Measurements from ENCODE around the gene ANXA5.

Gene ANXA5

GRCh38 chr4:121712001-121712651 is 15.3 kb upstream of the ANXA5 start:
- no peak for DNase-seq (ENCODE audit: low read depth)
- TF ChIP-seq CTCF (IDR thresholded peaks at IDR 0.05; ENCODE audit: insufficient read depth, low read depth, low read length, missing control alignments): no peak
- no peak overlapping the region for H3K4me3 ChIP-seq (ENCODE audit: low read depth, low read length)

GRCh38 chr4:121711263-121712000 is 14.7 kb upstream of the ANXA5 start:
- DNase-seq (ENCODE audit: low read depth): peak; percentile 55
- H3K4me3 ChIP-seq (ENCODE audit: low read depth, low read length): peak overlapping the region; percentile 11; the same call in 1 of the 2 replicates
- no peak for TF ChIP-seq CTCF (IDR thresholded peaks at IDR 0.05; ENCODE audit: insufficient read depth, low read depth, low read length, missing control alignments)

GRCh38 chr4:121709766-121710405 is 13.1 kb upstream of the ANXA5 start:
- no peak for DNase-seq (ENCODE audit: low read depth)
- H3K4me3 ChIP-seq (ENCODE audit: low read depth, low read length): no peak overlapping the region
- TF ChIP-seq CTCF (IDR thresholded peaks at IDR 0.05; ENCODE audit: insufficient read depth, low read depth, low read length, missing control alignments): no peak

GRCh38 chr4:121707344-121707743 is 10.6 kb upstream of the ANXA5 start:
- no peak for TF ChIP-seq CTCF (IDR thresholded peaks at IDR 0.05; ENCODE audit: insufficient read depth, low read depth, low read length, missing control alignments)
- H3K4me3 ChIP-seq (ENCODE audit: low read depth, low read length): no peak overlapping the region
- DNase-seq (ENCODE audit: low read depth): no peak

- no peak overlapping the region for H3K4me3 ChIP-seq (ENCODE audit: low read depth, low read length)
- TF ChIP-seq CTCF (IDR thresholded peaks at IDR 0.05; ENCODE audit: insufficient read depth, low read depth, low read length, missing control alignments): no peak
- DNase-seq (ENCODE audit: low read depth): peak; percentile 35
These were observed 9.8 kb upstream of the ANXA5 start for GRCh38 chr4:121706595-121707021.

GRCh38 chr4:121705521-121705920 is 8.7 kb upstream of the ANXA5 start:
- no peak overlapping the region for H3K4me3 ChIP-seq (ENCODE audit: low read depth, low read length)
- TF ChIP-seq CTCF (IDR thresholded peaks at IDR 0.05; ENCODE audit: insufficient read depth, low read depth, low read length, missing control alignments): no peak
- DNase-seq (ENCODE audit: low read depth): no peak

Measured in GM12865 (cell line).